Breast epithelium (tissue), 3 donors: ENCODE measurements around the gene HOXD9.

Experiments
- POLR2A ChIP-seq: fragments of 450-650 bp; IDR thresholded peaks from one replicate; pipeline ENCODE4 v1.6.1; 2016; ENCODE audit warnings: antibody characterized with exemption, mild to moderate bottlenecking, moderate library complexity
- POLR2AphosphoS5 ChIP-seq, 3 donors: sonication (generic); formaldehyde crosslinking; IDR thresholded peaks; one replicate each; pipeline ENCODE4 v1.6.1; 2017; ENCODE audit warnings: antibody characterized with exemption in 3 of 3
- TF ChIP-seq, protein P1 (sequence below), 3 donors: fragments of 450-650 bp; IDR thresholded peaks; one replicate each; pipeline ENCODE4 v1.5.1; 2016 to 2017; ENCODE audit warnings: antibody characterized with exemption in 3 of 3, mild to moderate bottlenecking in 3 of 3, moderate library complexity in 3 of 3

DNA sequence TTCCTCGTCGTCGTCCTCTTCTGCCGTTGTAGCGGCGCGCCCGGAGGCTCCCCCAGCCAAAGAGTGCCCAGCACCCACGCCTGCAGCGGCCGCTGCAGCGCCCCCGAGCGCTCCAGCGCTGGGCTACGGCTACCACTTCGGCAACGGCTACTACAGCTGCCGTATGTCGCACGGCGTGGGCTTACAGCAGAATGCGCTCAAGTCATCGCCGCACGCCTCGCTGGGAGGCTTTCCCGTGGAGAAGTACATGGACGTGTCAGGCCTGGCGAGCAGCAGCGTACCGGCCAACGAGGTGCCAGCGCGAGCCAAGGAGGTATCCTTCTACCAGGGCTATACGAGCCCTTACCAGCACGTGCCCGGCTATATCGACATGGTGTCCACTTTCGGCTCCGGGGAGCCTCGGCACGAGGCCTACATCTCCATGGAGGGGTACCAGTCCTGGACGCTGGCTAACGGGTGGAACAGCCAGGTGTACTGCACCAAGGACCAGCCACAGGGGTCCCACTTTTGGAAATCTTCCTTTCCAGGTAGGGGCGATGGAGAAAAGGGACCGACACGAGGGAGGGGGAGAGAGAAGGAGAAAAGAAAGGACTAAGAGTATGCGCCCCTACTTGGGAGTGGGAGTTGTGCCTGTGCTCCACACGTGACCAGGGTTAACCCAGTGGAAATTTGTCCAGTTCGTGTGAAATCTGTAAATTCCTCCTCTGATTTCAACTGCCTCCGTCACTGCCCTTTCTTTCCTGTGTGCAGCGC lies 29.2 kb upstream of the HOXD9 start:
- TF ChIP-seq, protein P1, sequence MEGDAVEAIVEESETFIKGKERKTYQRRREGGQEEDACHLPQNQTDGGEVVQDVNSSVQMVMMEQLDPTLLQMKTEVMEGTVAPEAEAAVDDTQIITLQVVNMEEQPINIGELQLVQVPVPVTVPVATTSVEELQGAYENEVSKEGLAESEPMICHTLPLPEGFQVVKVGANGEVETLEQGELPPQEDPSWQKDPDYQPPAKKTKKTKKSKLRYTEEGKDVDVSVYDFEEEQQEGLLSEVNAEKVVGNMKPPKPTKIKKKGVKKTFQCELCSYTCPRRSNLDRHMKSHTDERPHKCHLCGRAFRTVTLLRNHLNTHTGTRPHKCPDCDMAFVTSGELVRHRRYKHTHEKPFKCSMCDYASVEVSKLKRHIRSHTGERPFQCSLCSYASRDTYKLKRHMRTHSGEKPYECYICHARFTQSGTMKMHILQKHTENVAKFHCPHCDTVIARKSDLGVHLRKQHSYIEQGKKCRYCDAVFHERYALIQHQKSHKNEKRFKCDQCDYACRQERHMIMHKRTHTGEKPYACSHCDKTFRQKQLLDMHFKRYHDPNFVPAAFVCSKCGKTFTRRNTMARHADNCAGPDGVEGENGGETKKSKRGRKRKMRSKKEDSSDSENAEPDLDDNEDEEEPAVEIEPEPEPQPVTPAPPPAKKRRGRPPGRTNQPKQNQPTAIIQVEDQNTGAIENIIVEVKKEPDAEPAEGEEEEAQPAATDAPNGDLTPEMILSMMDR (IDR thresholded peaks at IDR 0.05): no peak
- TF ChIP-seq POLR2A: no peak
- no peak for TF ChIP-seq POLR2AphosphoS5 (IDR thresholded peaks at IDR 0.05)
